Neuronal stem cell (in vitro differentiated cells): ENCODE data around the gene CD247.

Experiments
- DNase-seq: peaks from one replicate; pipeline ENCODE4 v3.0.0-alpha.2; 2013; ENCODE audit warnings: low spot score
- H2AFZ ChIP-seq: one replicate; pipeline ENCODE4 v1.6.1; 2013; ENCODE audit warnings: mild to moderate bottlenecking, low read length, inconsistent platforms
- H2AK5ac ChIP-seq: 2 replicates; pipeline ENCODE4 v1.6.1; 2013; ENCODE audit warnings: low read depth, mild to moderate bottlenecking, inconsistent platforms, low read length, moderate library complexity, mixed read lengths
- H2BK120ac ChIP-seq: 2 replicates; pipeline ENCODE4 v1.6.1; 2013; ENCODE audit warnings: low read depth, mild to moderate bottlenecking, inconsistent platforms, low read length, moderate library complexity, mixed read lengths
- H2BK12ac ChIP-seq: one replicate; pipeline ENCODE4 v1.6.1; 2013; ENCODE audit warnings: low read length, inconsistent platforms
- H2BK15ac ChIP-seq: 2 replicates; pipeline ENCODE4 v1.6.1; 2013; ENCODE audit warnings: mild to moderate bottlenecking, low read length, inconsistent platforms, mixed read lengths
- H2BK5ac ChIP-seq: one replicate; pipeline ENCODE4 v1.6.1; 2013; ENCODE audit warnings: inconsistent platforms, mild to moderate bottlenecking, low read length, moderate library complexity
- H3K14ac ChIP-seq: one replicate; pipeline ENCODE4 v1.6.1; 2013; ENCODE audit warnings: low read length, inconsistent platforms
- H3K18ac ChIP-seq: 2 replicates; pipeline ENCODE4 v1.6.1; 2013; ENCODE audit warnings: low read length, inconsistent platforms
- H3K23ac ChIP-seq: 2 replicates; pipeline ENCODE4 v1.6.1; 2013; ENCODE audit warnings: low read depth, mild to moderate bottlenecking, mixed read lengths, low read length, inconsistent platforms; ENCODE audit not compliant: poor library complexity
- H3K27ac ChIP-seq: replicated peaks from 3 replicates; pipeline ENCODE4 v1.5.1; 2013; ENCODE audit warnings: low read length, inconsistent platforms
- H3K27me3 ChIP-seq, 3 experiments: 2 replicates each; pipeline ENCODE4 v1.6.1; 2013; ENCODE audit warnings: low read length in 3 of 3, mild to moderate bottlenecking in 2 of 3, inconsistent platforms in 1 of 3, low read depth in 1 of 3, mixed read lengths in 1 of 3, moderate library complexity in 1 of 3; ENCODE audit not compliant: control insufficient read depth in 3 of 3, insufficient read depth in 3 of 3
- H3K36me3 ChIP-seq, 2 donors: replicated peaks in 1 of 2; 2 replicates each; pipeline ENCODE4 v1.6.1; 2013; ENCODE audit warnings: low read length in 2 of 2; ENCODE audit not compliant: control insufficient read depth in 2 of 2, insufficient read depth in 2 of 2
- H3K4ac ChIP-seq: 2 replicates; pipeline ENCODE4 v1.6.1; 2013; ENCODE audit warnings: inconsistent platforms, mild to moderate bottlenecking, low read length, moderate library complexity
- H3K4me1 ChIP-seq, 2 donors: 1 replicate in 1 of 2; 2 replicates in 1 of 2; pipeline ENCODE4 v1.6.1; 2013; ENCODE audit warnings: low read length in 2 of 2, low read depth in 1 of 2; ENCODE audit not compliant: control insufficient read depth in 2 of 2, insufficient read depth in 1 of 2
- H3K4me2 ChIP-seq: one replicate; pipeline ENCODE4 v1.6.1; 2013; ENCODE audit warnings: mild to moderate bottlenecking, low read length, inconsistent platforms; ENCODE audit not compliant: insufficient read depth, poor library complexity, severe bottlenecking
- H3K4me3 ChIP-seq, 2 donors: 2 replicates each; pipeline ENCODE4 v1.5.1; 2013; ENCODE audit warnings: low read length in 2 of 2, mild to moderate bottlenecking in 2 of 2, inconsistent platforms in 1 of 2, moderate library complexity in 1 of 2
- H3K79me1 ChIP-seq: one replicate; pipeline ENCODE4 v1.6.1; 2013; ENCODE audit warnings: low read depth, mild to moderate bottlenecking, inconsistent platforms, low read length, moderate library complexity
- H3K9ac ChIP-seq: one replicate; pipeline ENCODE4 v1.6.1; 2013; ENCODE audit warnings: mild to moderate bottlenecking, low read depth, low read length, inconsistent platforms; ENCODE audit not compliant: poor library complexity
- H3K9me3 ChIP-seq, 2 donors: replicated peaks in 1 of 2; 2 replicates each; pipeline versions ENCODE3 to v1.6.1; 2013; ENCODE audit warnings: low read length in 2 of 2, mild to moderate bottlenecking in 2 of 2, inconsistent platforms in 1 of 2, low read depth in 1 of 2, mixed read lengths in 1 of 2, moderate library complexity in 1 of 2; ENCODE audit not compliant: control insufficient read depth in 2 of 2, insufficient read depth in 1 of 2
- H4K8ac ChIP-seq: one replicate; pipeline ENCODE4 v1.6.1; 2013; ENCODE audit warnings: low read depth, mild to moderate bottlenecking, inconsistent platforms, low read length, moderate library complexity
- H4K91ac ChIP-seq: one replicate; pipeline ENCODE4 v1.6.1; 2013; ENCODE audit warnings: low read length, low read depth, mild to moderate bottlenecking, inconsistent platforms; ENCODE audit not compliant: poor library complexity
- WGBS, 2 donors: extraction: QIAGEN DNeasy Blood & Tissue Kit; methylation state at CpG; one replicate each; pipeline ENCODE4 v1.1.7; 2013; ENCODE audit warnings: missing lambda C conversion rate in 2 of 2, mixed read lengths in 1 of 2; ENCODE audit not compliant: insufficient read length in 2 of 2, insufficient replicate concordance in 1 of 2; ENCODE audit errors: extremely low coverage in 2 of 2; 5-methylcytosine and 5-hydroxymethylcytosine counted together

CD247 gene

DNA sequence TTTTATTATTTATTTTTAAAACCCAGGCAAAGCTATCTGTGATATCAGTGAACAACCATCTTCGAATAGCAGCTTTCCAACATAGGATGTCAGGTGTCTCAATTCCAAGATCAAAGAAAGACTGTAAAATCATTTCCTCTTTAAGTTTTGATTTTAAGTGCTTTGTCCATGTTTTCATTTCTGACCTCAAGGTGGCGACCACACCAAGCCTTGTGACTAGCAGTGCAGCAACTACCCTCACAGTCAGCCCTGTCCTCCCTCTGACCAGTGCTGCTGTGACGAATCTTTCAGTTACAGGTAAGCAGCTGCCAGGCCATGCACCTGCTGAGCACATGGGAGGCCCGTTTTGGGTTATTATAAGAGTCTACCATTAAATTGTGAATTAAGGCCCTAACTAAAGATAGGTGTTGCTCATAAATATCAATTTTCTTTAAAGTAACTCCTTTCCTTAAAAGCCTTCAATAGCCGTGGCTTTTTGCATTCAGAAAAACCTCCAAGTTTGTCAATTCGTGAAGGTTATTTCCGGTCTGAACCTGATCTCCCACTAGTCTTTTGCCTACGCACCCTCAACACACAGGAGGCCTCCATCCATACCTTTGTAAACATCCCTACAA is 117.0 kb downstream of the CD247 start:
- Histone ChIP-seq H2BK5ac (no peak overlapping the region), H2AK5ac (no peak overlapping the region), H3K79me1 (no peaks in the 10 kb centered on the region), H2BK15ac (no peak overlapping the region), H3K9me3 (no peaks in the 10 kb centered on the region), H3K9ac (no peak overlapping the region), H3K4me3 (no peak overlapping the region), H3K4me2 (no peak overlapping the region), H3K18ac (no peak overlapping the region), H2BK120ac (no peak overlapping the region), H2BK12ac (no peak overlapping the region), H3K36me3 (peaks cover 4 to 70% of the 10 kb centered on the region in 2 donors), H4K8ac (no peak overlapping the region), H3K4ac (no peak overlapping the region), H3K27me3 (no peaks in the 10 kb centered on the region), H4K91ac (no peak overlapping the region), H3K4me1 (peaks cover 4 to 15% of the 10 kb centered on the region in 2 donors), H3K23ac (no peak overlapping the region), H2AFZ (no peak overlapping the region), H3K27ac (no peak overlapping the region), H3K14ac (no peak overlapping the region)
- DNase-seq, result no peak
- WGBS, 2 donors, result no CpG with 5 or more reads among the region's 8 CpGs

DNA sequence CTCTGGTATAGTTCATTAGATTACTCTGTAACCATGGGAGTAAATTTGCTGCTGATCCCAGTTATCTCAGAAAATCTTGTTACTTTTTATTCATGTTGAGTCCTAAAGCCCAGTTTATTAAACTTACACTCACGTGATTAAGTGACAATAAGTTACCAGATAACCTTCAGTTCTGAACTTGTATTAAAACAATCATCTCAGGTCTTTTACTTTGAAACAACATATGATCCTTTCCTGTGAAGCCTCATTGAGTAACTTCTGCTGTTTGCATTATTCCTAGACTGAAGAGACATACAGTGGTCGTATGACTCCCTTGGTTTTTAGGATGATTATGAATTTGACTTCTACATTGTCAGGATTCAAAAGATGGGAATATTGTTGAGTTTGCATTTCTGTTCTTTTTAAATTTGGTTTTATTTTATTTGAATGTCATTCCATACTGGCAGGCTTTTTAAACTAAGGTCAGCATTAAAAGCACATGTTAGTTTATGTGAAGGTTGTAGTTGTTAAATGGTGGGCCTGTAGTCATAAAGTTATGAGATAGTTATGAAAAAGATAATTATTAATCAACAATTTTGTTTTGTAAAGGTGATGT is 117.9 kb downstream of the CD247 start:
- Histone ChIP-seq H3K36me3 (peaks cover 6 to 69% of the 10 kb centered on the region in 2 donors), H3K79me1 (no peaks in the 10 kb centered on the region), H3K4me3 (no peak overlapping the region), H3K9me3 (no peaks in the 10 kb centered on the region), H3K18ac (no peak overlapping the region), H3K4me1 (peaks cover 4 to 15% of the 10 kb centered on the region in 2 donors), H4K8ac (no peak overlapping the region), H2BK15ac (no peak overlapping the region), H3K14ac (no peak overlapping the region), H3K4ac (no peak overlapping the region), H2BK12ac (no peak overlapping the region), H4K91ac (no peak overlapping the region), H3K4me2 (no peak overlapping the region), H3K27me3 (no peaks in the 10 kb centered on the region), H2BK5ac (no peak overlapping the region), H3K27ac (no peak overlapping the region), H2AFZ (no peak overlapping the region), H2AK5ac (no peak overlapping the region), H2BK120ac (no peak overlapping the region), H3K23ac (no peak overlapping the region), H3K9ac (no peak overlapping the region)
- no CpG with 5 or more reads among the region's 2 CpGs for WGBS, 2 donors
- DNase-seq, result no peak

DNA sequence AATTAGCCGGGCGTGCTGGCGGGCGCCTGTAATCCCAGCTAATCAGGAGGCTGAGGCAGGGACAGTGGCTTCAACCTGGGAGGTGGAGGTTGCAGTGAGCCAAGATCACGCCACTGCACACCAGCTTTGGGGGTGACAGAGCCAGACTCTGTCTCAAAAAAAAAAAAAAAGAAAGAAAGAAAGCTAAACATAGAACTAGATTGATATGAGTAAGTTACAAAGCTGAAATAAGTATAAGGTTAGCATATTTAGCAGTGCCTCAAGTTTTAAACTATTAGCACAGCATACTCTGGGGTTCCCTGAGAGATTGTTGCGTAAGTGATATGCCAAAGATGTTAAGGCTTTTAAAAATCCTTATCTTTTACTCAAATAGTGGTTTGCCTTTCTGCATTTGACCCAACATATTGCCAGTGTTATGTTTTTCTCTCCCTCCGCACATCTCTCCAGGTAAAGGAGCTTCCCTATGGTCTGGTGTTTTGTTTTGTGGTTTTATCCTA is 126.1 kb downstream of the CD247 start:
- H3K4me1 ChIP-seq, result no peaks in the 10 kb centered on the region
- DNase-seq, result no peak
- H3K4ac ChIP-seq, result no peak overlapping the region

DNA sequence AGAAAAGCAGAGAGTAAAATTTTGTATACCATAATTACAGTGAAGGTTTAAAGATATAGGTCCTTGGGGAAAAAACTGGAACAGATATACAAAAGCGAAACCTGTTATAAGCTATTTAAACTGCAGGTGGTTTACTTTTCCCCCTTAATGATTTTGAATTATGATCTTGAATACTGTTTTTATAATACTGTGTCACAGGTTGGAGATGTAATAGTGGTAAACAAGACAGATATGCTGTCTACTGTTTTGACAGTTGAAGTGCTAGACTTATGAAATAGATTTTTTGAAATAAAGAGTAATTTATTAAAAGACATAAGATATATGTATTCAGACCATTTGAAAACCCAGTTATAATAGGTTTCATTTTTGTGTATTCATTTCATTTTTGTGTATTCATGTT is 129.4 kb downstream of the CD247 start:
- no peak overlapping the region for H2AK5ac ChIP-seq
- no peaks in the 10 kb centered on the region for H3K9me3 ChIP-seq
- no peak overlapping the region for H3K4me3 ChIP-seq
- H3K4ac ChIP-seq, result no peak overlapping the region
- H3K27me3 ChIP-seq, result no peaks in the 10 kb centered on the region
- no CpG with 5 or more reads among the region's 1 CpG for WGBS, 2 donors
- no peak overlapping the region for H2AFZ ChIP-seq
- H3K27ac ChIP-seq, result no peak overlapping the region
- no peak overlapping the region for H2BK5ac ChIP-seq
- H2BK15ac ChIP-seq, result no peak overlapping the region
- no peak overlapping the region for H2BK120ac ChIP-seq
- no peaks in the 10 kb centered on the region for H3K4me1 ChIP-seq
- H3K9ac ChIP-seq, result no peak overlapping the region
- no peak overlapping the region for H3K23ac ChIP-seq
- H3K14ac ChIP-seq, result no peak overlapping the region
- H3K36me3 ChIP-seq, result peaks cover 9 to 59% of the 10 kb centered on the region in 2 donors
- no peak overlapping the region for H4K8ac ChIP-seq
- no peak overlapping the region for H4K91ac ChIP-seq
- no peak for DNase-seq
- no peak overlapping the region for H2BK12ac ChIP-seq
- no peak overlapping the region for H3K4me2 ChIP-seq
- no peaks in the 10 kb centered on the region for H3K79me1 ChIP-seq
- H3K18ac ChIP-seq, result no peak overlapping the region

More for the DNA sequence above, 126.1 kb downstream of the CD247 start:
- H3K27me3 ChIP-seq, result no peaks in the 10 kb centered on the region
- H3K23ac ChIP-seq, result no peak overlapping the region
- H3K4me3 ChIP-seq, result no peak overlapping the region
- no peak overlapping the region for H3K27ac ChIP-seq
- H3K79me1 ChIP-seq, result no peaks in the 10 kb centered on the region
- no peaks in the 10 kb centered on the region for H3K9me3 ChIP-seq
- H4K8ac ChIP-seq, result no peak overlapping the region
- no peak overlapping the region for H2BK120ac ChIP-seq
- no peak overlapping the region for H3K9ac ChIP-seq
- no peak overlapping the region for H3K14ac ChIP-seq
- no peak overlapping the region for H2AFZ ChIP-seq
- no CpG with 5 or more reads among the region's 7 CpGs for WGBS, 2 donors
- no peak overlapping the region for H2BK15ac ChIP-seq
- no peak overlapping the region for H3K18ac ChIP-seq
- no peak overlapping the region for H4K91ac ChIP-seq
- no peak overlapping the region for H2BK5ac ChIP-seq
- H3K36me3 ChIP-seq, result peaks cover 7 to 38% of the 10 kb centered on the region in 2 donors
- no peak overlapping the region for H3K4me2 ChIP-seq
- H2AK5ac ChIP-seq, result no peak overlapping the region
- no peak overlapping the region for H2BK12ac ChIP-seq
